CD14-positive monocyte (primary cell): Measurements from ENCODE around the gene MEGF8. TPM values are rescaled to one million over a fixed set of nuclear protein-coding genes. Genes with fewer than 3 reads are reported as not detected.

Experiments used
- DNase-seq, 3 donors: peaks; one replicate each; pipeline ENCODE4 v3.0.0-alpha.2; 2011 to 2022
- H2AFZ ChIP-seq: 2 replicates; pipeline ENCODE4 v1.6.0; 2012; ENCODE audit warnings: mild to moderate bottlenecking, low read depth, low read length, inconsistent platforms; ENCODE audit not compliant: insufficient read depth, poor library complexity, severe bottlenecking
- H3K27ac ChIP-seq, 2 donors: 1 replicate in 1 of 2; 2 replicates in 1 of 2; pipeline ENCODE4 v1.5.1; 2012 to 2013; ENCODE audit warnings: low read length in 2 of 2, control low read depth in 1 of 2, inconsistent platforms in 1 of 2, low read depth in 1 of 2, mild to moderate bottlenecking in 1 of 2
- H3K27me3 ChIP-seq, 2 donors: one replicate each; pipeline versions ENCODE4 v1.6.0 to v1.6.1; 2011 to 2013; ENCODE audit warnings: low read length in 2 of 2; ENCODE audit not compliant: control insufficient read depth in 2 of 2, insufficient read depth in 2 of 2
- H3K36me3 ChIP-seq, 2 donors: replicated peaks in 1 of 2; 1 replicate in 1 of 2; 2 replicates in 1 of 2; pipeline versions ENCODE4 v1.5.1 to v1.6.1; 2012 to 2013; ENCODE audit warnings: low read length in 2 of 2, control low read depth in 1 of 2, inconsistent platforms in 1 of 2, mild to moderate bottlenecking in 1 of 2; ENCODE audit not compliant: insufficient read depth in 2 of 2, control insufficient read depth in 1 of 2
- H3K4me1 ChIP-seq, 2 donors: 1 replicate in 1 of 2; 2 replicates in 1 of 2; pipeline versions ENCODE4 v1.5.1 to v1.6.1; 2012 to 2013; ENCODE audit warnings: low read length in 2 of 2, control low read depth in 1 of 2, inconsistent platforms in 1 of 2, mild to moderate bottlenecking in 1 of 2, moderate library complexity in 1 of 2; ENCODE audit not compliant: insufficient read depth in 2 of 2, control insufficient read depth in 1 of 2
- H3K4me2 ChIP-seq: replicated peaks from 2 replicates; pipeline ENCODE3; 2012; ENCODE audit warnings: low read length, moderate library complexity, mild to moderate bottlenecking; ENCODE audit not compliant: poor library complexity, severe bottlenecking; ENCODE audit errors: extremely low read depth
- H3K4me3 ChIP-seq, 3 experiments: fragments of 200-600 bp in 1 of 3; sonication (generic) in 1 of 3; replicated peaks in 1 of 3; 1 replicate in 2 of 3; 2 replicates in 1 of 3; pipeline ENCODE4 v1.5.1; 2011 to 2013; ENCODE audit warnings: low read length in 3 of 3, mild to moderate bottlenecking in 3 of 3, control low read depth in 2 of 3, low read depth in 2 of 3, inconsistent platforms in 1 of 3, moderate library complexity in 1 of 3
- H3K79me2 ChIP-seq: 2 replicates; pipeline ENCODE4 v1.6.0; 2012; ENCODE audit warnings: mild to moderate bottlenecking, control low read depth, inconsistent platforms, low read length, moderate library complexity; ENCODE audit not compliant: insufficient read depth
- H3K9ac ChIP-seq: 2 replicates; pipeline ENCODE4 v1.6.0; 2017; ENCODE audit warnings: low read length, mild to moderate bottlenecking; ENCODE audit not compliant: insufficient read depth, poor library complexity, severe bottlenecking
- H3K9me3 ChIP-seq, 2 donors: replicated peaks in 1 of 2; 1 replicate in 1 of 2; 2 replicates in 1 of 2; pipeline versions ENCODE4 v1.5.1 to v1.6.1; 2012 to 2013; ENCODE audit warnings: low read length in 2 of 2, control low read depth in 1 of 2; ENCODE audit not compliant: control insufficient read depth in 1 of 2, insufficient read depth in 1 of 2
- H4K20me1 ChIP-seq: 2 replicates; pipeline ENCODE4 v1.6.0; 2012; ENCODE audit warnings: mild to moderate bottlenecking, low read length, control low read depth, moderate library complexity; ENCODE audit not compliant: insufficient read depth
- H3K27ac Mint-ChIP-seq, 7 donors: one replicate each; pipeline ENCODE4 v1.8.0; 2020; ENCODE audit warnings: mild to moderate bottlenecking in 7 of 7, mixed read lengths in 7 of 7, moderate library complexity in 6 of 7, inconsistent platforms in 2 of 7
- H3K27me3 Mint-ChIP-seq, 3 donors: one replicate each; pipeline ENCODE4 v1.8.0; 2021 to 2022; ENCODE audit warnings: low read depth in 3 of 3, mild to moderate bottlenecking in 3 of 3, mixed read lengths in 3 of 3, moderate library complexity in 3 of 3, inconsistent platforms in 1 of 3
- H3K36me3 Mint-ChIP-seq, 2 donors: one replicate each; pipeline ENCODE4 v1.8.0; 2020; ENCODE audit warnings: mixed read lengths in 2 of 2, inconsistent platforms in 1 of 2, mild to moderate bottlenecking in 1 of 2
- H3K4me1 Mint-ChIP-seq: one replicate; pipeline ENCODE4 v1.8.0; 2020; ENCODE audit warnings: mild to moderate bottlenecking, mixed read lengths
- H3K4me3 Mint-ChIP-seq, 2 donors: one replicate each; pipeline ENCODE4 v1.8.0; 2020; ENCODE audit warnings: mild to moderate bottlenecking in 2 of 2, mixed read lengths in 2 of 2, moderate library complexity in 1 of 2
- H3K9me3 Mint-ChIP-seq, 7 donors: one replicate each; pipeline ENCODE4 v1.8.0; 2020 to 2022; ENCODE audit warnings: mixed read lengths in 7 of 7, mild to moderate bottlenecking in 6 of 7, moderate library complexity in 6 of 7, inconsistent platforms in 2 of 7
- CTCF ChIP-seq: fragments of 200-600 bp; IDR thresholded peaks from one replicate; pipeline ENCODE4 v1.8.0; 2022; ENCODE audit warnings: antibody characterized with exemption, mild to moderate bottlenecking
- WGBS: methylation state at CpG from one replicate; pipeline ENCODE4 v1.1.5; 2013; ENCODE audit warnings: missing lambda C conversion rate; ENCODE audit not compliant: insufficient coverage; 5-methylcytosine and 5-hydroxymethylcytosine counted together
- intact Hi-C, 2 donors: fragments of 100-400 bp; cut with micrococcal nuclease; formaldehyde crosslinking; loops; one replicate each; pipeline versions ENCODE4 v1.15.0 to v1.15.1; 2023
- polyA plus RNA-seq, 3 donors: library from polyadenylated mRNA; depleted of rRNA in 1 of 3; unstranded in 2 of 3; stranded (reverse) in 1 of 3; fragments of 300-500 nt in 2 of 3; fragments of >200 nt in 1 of 3; fragmentation: Illumina TruSeq in 2 of 3; gene quantifications; 1 replicate in 2 of 3; 2 replicates in 1 of 3; pipeline ENCODE4 v1.2.3, GENCODE V29; 2012 to 2021

Gene MEGF8
- polyA plus RNA-seq, 3 donors: 0.15 to 2.7 (median 0.27) TPM

GRCh38 chr19:42293540-42293939 lies 31.9 kb upstream of the MEGF8 start:
- Histone ChIP-seq H3K4me3 (no peak overlapping the region), H2AFZ (no peak overlapping the region), H3K27me3 (no peaks in the 10 kb centered on the region), H3K4me2 (no peak overlapping the region), H3K9me3 (no peaks in the 10 kb centered on the region), H4K20me1 (peaks cover 75% of the 10 kb centered on the region), H3K36me3 (peaks cover 67 to 75% of the 10 kb centered on the region in 2 donors), H3K27ac (no peak overlapping the region), H3K4me1 (peaks cover 2 to 3% of the 10 kb centered on the region in 2 donors), H3K79me2 (peaks cover under 1% of the 10 kb centered on the region), H3K9ac (no peak overlapping the region)
- no peak for TF ChIP-seq CTCF
- peaks cover 50 to 67% of the 10 kb centered on the region in 2 donors for H3K36me3 Mint-ChIP-seq
- peak overlapping the region in 1 of 7 donors; percentile 16 for H3K27ac Mint-ChIP-seq
- intact Hi-C loops: loop anchor here in 1 of 2 donors (10.0 kb wide), 1 partner anchor 189 kb away; no protein-coding TSS in a partner anchor
- no peaks in the 10 kb centered on the region for H3K9me3 Mint-ChIP-seq
- peaks cover 0 to 2% (median 0%) of the 10 kb centered on the region in 3 donors for H3K27me3 Mint-ChIP-seq
- H3K4me3 Mint-ChIP-seq: no peak overlapping the region
- whole genome bisulfite sequencing: 94% methylated on average over 13 of the region's 17 CpGs
- DNase-seq: no peak
- H3K4me1 Mint-ChIP-seq: peaks cover 2% of the 10 kb centered on the region

- H3K27ac Mint-ChIP-seq: no peak overlapping the region
- WGBS: 95% methylated on average over 10 of the region's 15 CpGs
- TF ChIP-seq CTCF: no peak
- H3K9ac ChIP-seq: no peak overlapping the region
- H4K20me1 ChIP-seq: peaks cover 70% of the 10 kb centered on the region
- H3K9me3 Mint-ChIP-seq: no peaks in the 10 kb centered on the region
- DNase-seq: no peak
- no peaks in the 10 kb centered on the region for H3K4me1 ChIP-seq
- H3K79me2 ChIP-seq: no peaks in the 10 kb centered on the region
- H3K4me2 ChIP-seq: no peak overlapping the region
- no peak overlapping the region for H3K4me3 Mint-ChIP-seq
- H3K27me3 ChIP-seq: no peaks in the 10 kb centered on the region
- H3K4me3 ChIP-seq: no peak overlapping the region
- H3K27me3 Mint-ChIP-seq: peaks cover 0 to 2% (median 0%) of the 10 kb centered on the region in 3 donors
- H2AFZ ChIP-seq: no peak overlapping the region
- H3K4me1 Mint-ChIP-seq: peaks cover 2% of the 10 kb centered on the region
- peaks cover 63 to 71% of the 10 kb centered on the region in 2 donors for H3K36me3 ChIP-seq
- intact Hi-C loops: loop anchor here in 1 of 2 donors (10.0 kb wide), 1 partner anchor 189 kb away; no protein-coding TSS in a partner anchor
- H3K36me3 Mint-ChIP-seq: peaks cover 48 to 63% of the 10 kb centered on the region in 2 donors
- no peak overlapping the region for H3K27ac ChIP-seq
- no peaks in the 10 kb centered on the region for H3K9me3 ChIP-seq
Measured at GRCh38 chr19:42293948-42294347, 31.5 kb upstream of the MEGF8 start.
